HG03342 (cell line): Measurements from ENCODE around the gene CSTF2T.
"Not testable (repeated sequence)": the region's sequence is repeated elsewhere in the genome, so short reads cannot be mapped to it uniquely, and the experiment has no call there.

ENCODE experiments used
- ATAC-seq: cut with Tn5 transposase; IDR thresholded peaks from one replicate; pipeline ENCODE4 v1.9.1; 2021; ENCODE audit warnings: mild to moderate bottlenecking, moderate library complexity; ENCODE audit not compliant: unreplicated experiment

Gene CSTF2T

GRCh38 chr10:51698473-51699063, 827 bp downstream of the CSTF2T start:
- ATAC-seq: no peak

DNA sequence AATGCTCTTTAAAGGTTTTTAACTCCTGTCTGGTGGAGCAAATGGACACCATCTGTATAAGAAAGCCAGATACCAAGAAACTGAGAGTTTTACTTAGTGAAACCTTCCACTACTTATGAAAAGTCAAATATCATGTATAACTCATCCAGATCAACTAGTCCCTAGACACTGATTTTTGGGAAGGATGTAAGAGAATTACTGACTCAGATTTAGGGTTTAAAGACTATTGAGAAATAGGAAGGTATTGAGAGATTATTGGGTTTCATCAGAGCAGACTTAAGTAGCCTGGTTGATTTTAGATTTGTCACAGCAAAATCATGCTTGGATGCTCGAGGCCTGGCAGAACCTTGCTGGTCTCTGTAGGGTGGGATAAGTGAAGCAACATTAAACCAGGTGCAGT, 3.1 kb downstream of the CSTF2T start:
- ATAC-seq: no peak

- ATAC-seq: no peak
These were observed 5.2 kb downstream of the CSTF2T start for GRCh38 chr10:51694086-51694768.

GRCh38 chr10:51691135-51691534, 8.3 kb downstream of the CSTF2T start:
- ATAC-seq: no peak

DNA sequence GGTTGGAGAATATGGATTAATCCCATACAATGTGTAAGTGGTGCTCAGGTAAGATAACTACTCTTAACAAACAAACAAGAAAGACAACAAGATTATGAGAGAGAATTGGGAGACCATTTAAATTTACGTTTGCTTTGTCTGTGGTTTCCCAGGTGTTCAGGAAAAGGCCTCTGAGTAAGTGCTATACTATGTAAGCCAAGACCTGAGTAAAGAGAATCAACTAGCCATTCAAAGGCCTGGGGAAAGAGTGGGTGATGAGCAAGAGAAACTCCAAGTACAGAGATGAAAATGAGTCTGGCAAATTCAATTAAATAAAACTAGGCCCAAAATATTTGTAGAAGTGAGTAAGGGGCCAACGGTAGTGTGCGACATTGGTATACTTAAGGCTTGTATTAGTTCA, 9.9 kb downstream of the CSTF2T start:
- no peak for ATAC-seq

DNA sequence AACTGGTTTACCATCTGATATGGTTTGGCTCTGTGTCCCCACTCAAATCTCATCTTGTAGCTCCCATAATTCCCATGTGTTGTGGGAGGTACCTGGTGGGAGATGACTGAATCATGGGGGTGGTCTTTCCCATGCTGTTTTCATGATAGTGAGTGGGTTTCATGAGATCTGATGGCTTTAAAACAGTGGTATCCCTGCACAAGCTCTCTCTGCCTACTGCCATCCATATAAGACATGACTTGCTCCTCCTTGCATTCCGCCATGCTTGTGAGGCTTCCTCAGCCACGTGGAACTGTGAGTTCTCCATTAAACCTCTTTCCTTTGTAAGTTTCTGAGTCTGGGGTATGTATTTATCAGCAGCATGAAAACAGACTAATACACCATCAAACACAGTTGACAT, 10.6 kb downstream of the CSTF2T start:
- ATAC-seq: not testable (repeated sequence)

GRCh38 chr10:51687296-51687695, 12.1 kb downstream of the CSTF2T start:
- ATAC-seq: no peak

- no peak for ATAC-seq
These were observed 13.6 kb downstream of the CSTF2T start for GRCh38 chr10:51685768-51686167.

GRCh38 chr10:51683031-51683691, 16.2 kb downstream of the CSTF2T start:
- no peak for ATAC-seq

DNA sequence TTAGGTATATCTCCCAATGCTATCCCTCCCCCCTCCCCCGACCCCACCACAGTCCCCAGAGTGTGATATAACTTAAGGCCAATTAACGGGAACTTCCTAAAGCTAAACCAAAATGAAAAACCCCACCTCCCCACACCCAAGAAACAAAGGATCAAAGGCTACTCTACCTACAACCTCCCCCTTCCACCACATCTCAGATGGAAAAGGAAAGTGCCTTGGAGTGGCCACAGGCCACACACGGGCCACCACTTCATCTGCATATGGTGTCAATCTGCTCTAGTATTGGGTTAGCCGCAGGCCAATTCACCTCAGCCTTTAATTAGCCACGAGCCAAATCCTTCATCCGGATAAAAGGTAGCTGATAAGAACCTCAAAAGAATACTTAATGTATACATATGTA, 19.6 kb downstream of the CSTF2T start:
- no peak for ATAC-seq

- ATAC-seq: no peak
These were observed 24.3 kb downstream of the CSTF2T start for GRCh38 chr10:51675088-51675487.

GRCh38 chr10:51672039-51672535, 27.3 kb downstream of the CSTF2T start:
- ATAC-seq: no peak

DNA sequence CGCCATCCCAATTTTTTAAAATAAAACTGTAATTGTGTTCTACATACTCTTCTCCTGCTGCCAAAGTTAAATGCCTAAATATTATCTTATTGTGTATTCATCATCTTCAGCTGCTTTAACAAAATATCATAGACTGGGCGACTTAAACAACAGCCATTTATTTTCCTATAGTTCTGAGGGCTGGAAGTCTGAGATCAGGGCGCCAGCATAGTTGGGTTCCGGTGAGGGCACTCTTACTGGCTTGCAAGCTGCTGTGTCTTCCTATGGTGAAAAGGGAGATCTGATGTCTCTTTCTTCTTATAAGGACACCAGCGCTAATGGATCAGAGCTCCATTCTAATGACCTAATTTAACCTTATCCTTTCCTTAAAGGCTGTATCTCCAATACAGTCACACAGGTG, 30.4 kb downstream of the CSTF2T start:
- ATAC-seq: no peak

- no peak for ATAC-seq
These were observed 31.1 kb downstream of the CSTF2T start for GRCh38 chr10:51668336-51668689.

DNA sequence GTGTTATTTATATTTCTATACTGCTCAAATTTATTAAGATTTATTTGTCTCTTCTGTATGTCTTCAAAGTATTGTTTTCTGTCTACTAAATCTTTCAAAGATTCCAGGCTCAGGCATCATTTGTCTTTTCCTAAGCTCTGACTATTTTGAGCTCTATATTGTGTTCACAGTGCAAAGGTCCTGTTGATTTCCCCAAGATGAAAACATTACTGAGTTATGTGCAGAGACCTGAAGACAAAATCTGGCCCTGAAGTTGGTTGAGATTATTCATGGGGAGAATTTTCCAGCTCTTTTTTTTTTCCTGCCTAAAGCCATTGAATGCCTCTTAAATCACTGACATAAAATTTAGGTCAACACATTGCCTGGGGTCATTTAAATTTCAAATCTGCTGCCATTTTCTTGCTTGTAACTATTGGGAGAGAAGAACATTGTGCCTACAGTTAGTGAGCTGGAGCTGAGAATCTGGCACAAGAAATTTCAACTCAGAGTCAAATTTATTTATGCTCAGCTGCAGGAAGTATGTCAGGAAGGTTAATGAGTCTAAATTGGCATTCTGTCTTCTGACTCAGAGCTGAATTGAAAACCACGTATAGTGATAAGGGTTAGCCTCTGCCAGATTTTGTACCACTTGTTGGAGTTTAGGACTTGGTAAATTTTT, 31.6 kb downstream of the CSTF2T start:
- no peak for ATAC-seq

- no peak for ATAC-seq
These were observed 32.9 kb downstream of the CSTF2T start for GRCh38 chr10:51666456-51666855.

DNA sequence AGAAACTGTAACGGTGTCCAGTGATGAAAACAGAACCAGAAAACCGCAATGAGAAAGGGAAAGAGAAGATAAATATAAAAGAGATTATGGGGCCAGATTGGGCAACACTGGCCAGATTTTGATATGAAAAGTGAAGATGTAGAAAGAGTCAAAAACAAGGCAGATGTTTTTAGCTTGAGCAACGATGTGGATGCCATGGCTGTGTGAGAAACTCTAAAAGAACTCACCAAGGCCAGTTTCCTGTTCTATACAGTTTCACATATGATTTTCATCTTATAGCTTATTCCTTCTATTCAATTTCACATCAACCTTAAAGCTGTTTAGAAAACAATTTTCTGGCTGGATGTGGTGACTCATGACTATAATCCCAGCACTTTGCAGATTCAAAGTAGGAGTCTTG, 36.3 kb downstream of the CSTF2T start:
- ATAC-seq: no peak

- ATAC-seq: no peak
These were observed 40.1 kb downstream of the CSTF2T start for GRCh38 chr10:51659344-51659743.

DNA sequence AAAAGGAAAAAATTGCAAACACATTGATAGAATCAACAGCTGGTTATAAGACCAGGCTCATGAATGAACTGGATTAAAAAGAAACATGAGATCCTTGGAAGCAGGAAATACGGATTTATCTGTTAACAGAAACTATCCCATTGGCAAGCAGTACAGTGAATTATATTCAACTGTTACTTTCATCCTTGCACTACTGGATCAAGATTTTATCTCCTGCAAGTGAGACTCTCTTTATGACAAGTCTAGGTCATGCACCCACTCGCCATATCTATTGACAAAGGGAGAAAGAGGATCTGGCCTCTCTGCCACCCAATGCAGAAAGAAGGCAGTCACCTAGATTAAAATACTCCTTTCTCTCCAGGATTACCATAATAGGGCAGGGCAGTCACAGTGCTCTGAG, 41.4 kb downstream of the CSTF2T start:
- no peak for ATAC-seq

DNA sequence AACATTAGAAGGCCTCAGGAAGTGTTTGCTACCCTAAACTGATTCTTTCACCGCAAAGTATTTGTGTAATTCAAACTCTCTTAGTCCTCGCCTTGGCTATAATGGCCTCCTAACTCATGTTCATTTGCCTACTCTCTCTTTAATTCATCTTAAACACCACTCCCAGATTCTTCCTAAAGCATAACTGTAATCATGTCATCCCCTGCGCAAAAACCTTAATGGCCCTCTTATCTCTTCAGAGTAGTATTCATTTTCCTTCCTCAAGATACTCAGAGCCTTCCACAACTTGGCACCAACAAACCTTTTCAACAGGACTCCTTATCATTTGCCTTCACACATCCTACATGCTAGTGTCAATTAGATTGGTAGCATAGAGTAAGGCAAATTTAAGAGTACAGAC, 42.9 kb downstream of the CSTF2T start:
- ATAC-seq: no peak

- no peak for ATAC-seq
These were observed 44.5 kb downstream of the CSTF2T start for GRCh38 chr10:51654918-51655317.

DNA sequence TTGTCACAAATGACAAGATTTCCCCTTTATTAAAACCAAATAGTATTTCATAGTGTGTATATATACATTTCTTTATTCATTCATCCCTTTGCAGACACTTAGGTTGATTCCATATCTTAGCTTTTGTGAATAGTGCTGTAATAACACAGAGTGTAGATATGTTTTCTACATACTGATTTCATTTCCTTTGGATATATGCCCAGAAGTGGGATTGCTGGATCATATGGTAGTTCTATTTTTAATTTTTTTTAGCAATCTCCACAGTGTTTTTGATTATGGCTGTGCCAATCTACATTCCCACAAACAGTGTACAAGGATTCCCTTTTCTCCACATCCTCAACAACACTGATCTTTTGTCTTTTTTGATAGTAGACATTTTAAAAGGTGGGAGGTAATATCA, 46.4 kb downstream of the CSTF2T start:
- no peak for ATAC-seq
